ENCODE measurements around the gene GALNT4.
A peak's percentile ranks its signal among the peaks of the same experiment; 100 is the strongest.

GALNT4 gene

DNA sequence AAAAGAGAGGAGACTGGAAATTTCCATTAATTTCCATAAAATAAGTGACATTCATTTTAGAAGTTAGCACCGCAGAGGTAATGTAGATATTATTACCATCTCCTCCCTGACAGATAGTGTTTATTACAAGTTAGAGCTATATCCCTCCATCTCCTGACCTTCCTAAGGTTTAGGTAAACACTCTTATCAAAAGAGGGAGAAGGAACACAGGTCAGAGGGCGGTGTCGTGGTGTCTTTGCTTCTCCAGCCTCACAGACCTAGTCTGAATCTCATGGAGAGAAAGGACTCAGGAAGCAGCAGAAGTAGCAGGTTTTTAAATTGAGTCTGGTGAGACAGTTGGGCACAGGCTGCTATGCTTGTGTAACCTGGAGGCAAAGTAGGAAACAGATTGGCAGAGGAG is 12.8 kb upstream of the GALNT4 start:
- Histone ChIP-seq H3K9ac (ENCODE audit: low read depth in 1 of 2, low read length in 2 of 2) (no peak overlapping the region), H3K27ac (ENCODE audit: low read depth, low read length) (no peak overlapping the region), H3K4me1 (ENCODE audit: control insufficient read depth in 1 of 2, insufficient read depth in 2 of 2, low read length in 2 of 2) (peaks cover 2 to 10% of the 10 kb centered on the region in 2 donors), H3K9me3 (ENCODE audit: control insufficient read depth in 1 of 2, low read length in 2 of 2) (no peaks in the 10 kb centered on the region), H3K4me3 (ENCODE audit: low read depth in 1 of 2, low read length in 2 of 2) (no peak overlapping the region), H3K36me3 (ENCODE audit: control insufficient read depth in 1 of 2, insufficient read depth in 2 of 2, low read length in 2 of 2) (peaks cover 0 to 4% of the 10 kb centered on the region in 2 donors), H3K27me3 (ENCODE audit: control insufficient read depth in 1 of 2, insufficient read depth in 2 of 2, low read length in 2 of 2) (no peaks in the 10 kb centered on the region)

DNA sequence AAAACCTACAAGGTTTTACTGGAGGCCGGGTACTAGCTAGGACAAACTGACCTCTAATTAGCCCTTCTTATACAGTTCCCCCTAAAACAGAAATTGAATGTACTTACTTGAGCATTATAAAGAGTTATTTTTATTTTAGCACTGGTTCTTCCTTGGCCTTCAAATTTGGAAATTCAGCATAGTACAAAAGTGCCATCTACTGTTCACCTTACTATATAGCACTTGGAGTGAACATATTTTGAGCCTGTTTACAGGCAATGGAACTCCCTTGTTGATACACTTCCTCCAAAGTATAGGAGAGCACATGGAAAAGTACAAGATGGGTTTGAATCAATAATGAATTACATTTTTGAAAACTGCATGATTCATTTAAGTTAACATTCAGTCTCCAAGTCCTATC is 5.1 kb upstream of the GALNT4 start:
- H3K9ac ChIP-seq (ENCODE audit: low read depth in 1 of 2, low read length in 2 of 2): no peak overlapping the region
- H3K27ac ChIP-seq (ENCODE audit: low read depth, low read length): no peak overlapping the region
- peaks cover 11 to 17% of the 10 kb centered on the region in 2 donors for H3K4me1 ChIP-seq (ENCODE audit: control insufficient read depth in 1 of 2, insufficient read depth in 2 of 2, low read length in 2 of 2)
- no peaks in the 10 kb centered on the region for H3K27me3 ChIP-seq (ENCODE audit: control insufficient read depth in 1 of 2, insufficient read depth in 2 of 2, low read length in 2 of 2)
- H3K9me3 ChIP-seq (ENCODE audit: control insufficient read depth in 1 of 2, low read length in 2 of 2): no peaks in the 10 kb centered on the region
- peaks cover 0 to 4% of the 10 kb centered on the region in 2 donors for H3K36me3 ChIP-seq (ENCODE audit: control insufficient read depth in 1 of 2, insufficient read depth in 2 of 2, low read length in 2 of 2)
- no peak overlapping the region for H3K4me3 ChIP-seq (ENCODE audit: low read depth in 1 of 2, low read length in 2 of 2)

DNA sequence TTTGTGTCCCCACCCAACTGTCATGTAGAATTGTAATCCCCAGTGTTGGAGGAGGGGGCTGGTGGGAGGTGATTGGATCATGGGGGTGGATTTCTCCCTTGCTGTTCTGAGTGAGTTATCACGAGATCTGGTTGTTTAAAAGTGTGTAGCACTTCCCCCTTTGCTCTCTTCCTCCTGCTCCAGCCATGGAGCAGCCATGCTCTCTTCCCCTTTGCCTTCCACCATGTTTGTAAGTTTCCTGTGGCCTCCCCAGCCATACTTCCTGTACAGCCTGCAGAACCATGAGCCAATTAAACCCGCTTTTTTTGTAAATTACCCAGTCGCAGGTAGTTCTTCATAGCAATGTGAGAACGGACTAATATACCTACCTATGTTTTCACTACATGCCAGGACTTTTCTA is 3.8 kb upstream of the GALNT4 start:
- Histone ChIP-seq H3K27ac (ENCODE audit: low read depth, low read length) (no peak overlapping the region), H3K9me3 (ENCODE audit: control insufficient read depth in 1 of 2, low read length in 2 of 2) (no peaks in the 10 kb centered on the region), H3K4me1 (ENCODE audit: control insufficient read depth in 1 of 2, insufficient read depth in 2 of 2, low read length in 2 of 2) (peaks cover 16 to 25% of the 10 kb centered on the region in 2 donors), H3K36me3 (ENCODE audit: control insufficient read depth in 1 of 2, insufficient read depth in 2 of 2, low read length in 2 of 2) (no peaks in the 10 kb centered on the region), H3K4me3 (ENCODE audit: low read depth in 1 of 2, low read length in 2 of 2) (no peak overlapping the region), H3K27me3 (ENCODE audit: control insufficient read depth in 1 of 2, insufficient read depth in 2 of 2, low read length in 2 of 2) (no peaks in the 10 kb centered on the region), H3K9ac (ENCODE audit: low read depth in 1 of 2, low read length in 2 of 2) (no peak overlapping the region)

DNA sequence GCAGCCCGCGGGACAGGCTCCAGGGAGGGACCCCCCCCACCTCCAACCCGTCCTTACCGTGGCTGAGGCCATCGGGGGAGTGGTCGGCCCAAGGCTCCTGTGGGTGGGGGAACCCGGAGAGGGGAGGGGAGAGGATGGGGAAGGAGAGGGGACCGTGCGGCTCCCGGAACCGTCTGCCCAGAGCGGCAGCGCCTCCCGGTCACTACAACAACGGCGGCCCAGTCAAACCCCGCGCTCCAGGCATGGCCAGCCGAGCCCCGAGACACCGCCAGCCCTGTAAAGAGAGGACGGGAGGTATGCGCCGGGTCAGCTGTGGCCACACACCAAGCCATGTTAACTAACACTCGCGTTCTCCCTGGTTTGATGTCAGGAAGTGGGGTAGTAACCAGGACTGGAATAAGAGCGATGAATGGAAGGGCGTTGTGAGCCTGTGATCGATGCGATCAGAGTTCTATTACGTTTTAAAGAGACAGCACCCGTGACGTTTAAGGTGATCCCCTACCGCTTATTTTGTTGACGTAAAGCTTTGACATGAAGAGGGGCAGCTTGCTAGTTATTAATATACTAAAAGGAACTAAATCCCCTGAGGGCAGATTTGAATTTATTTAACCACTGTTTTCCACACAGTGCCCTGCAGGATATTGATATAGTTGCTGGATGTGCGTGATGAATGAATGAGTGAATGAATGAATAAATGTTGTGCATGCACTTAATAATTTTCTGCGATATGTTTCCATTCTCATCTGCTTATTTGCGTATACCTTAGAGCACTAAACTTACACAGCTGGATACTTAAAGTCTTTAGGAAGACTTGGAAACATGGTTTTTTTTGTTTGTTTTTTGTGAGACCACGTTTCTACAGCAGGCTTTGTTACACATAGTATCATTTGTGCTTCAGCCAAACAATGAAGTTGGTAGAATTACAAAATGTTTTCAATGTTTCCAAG is 1.5 kb upstream of the GALNT4 start, which contains the start of gene POC1B:
Gene POC1B (minus strand): TSS at position 224 of the 947 bp plus-strand sequence. CDS start 152 bp downstream, at position 72.
- Histone ChIP-seq H3K9me3 (ENCODE audit: control insufficient read depth in 1 of 2, low read length in 2 of 2) (no peaks in the 10 kb centered on the region), H3K9ac (ENCODE audit: low read depth in 1 of 2, low read length in 2 of 2) (peak within 1 kb of the TSS; percentile 82 to 92), H3K27me3 (ENCODE audit: control insufficient read depth in 1 of 2, insufficient read depth in 2 of 2, low read length in 2 of 2) (no peaks in the 10 kb centered on the region), H3K4me1 (ENCODE audit: control insufficient read depth in 1 of 2, insufficient read depth in 2 of 2, low read length in 2 of 2) (peaks cover 20 to 37% of the 10 kb centered on the region in 2 donors), H3K27ac (ENCODE audit: low read depth, low read length) (peak within 1 kb of the TSS; percentile 87), H3K4me3 (ENCODE audit: low read depth in 1 of 2, low read length in 2 of 2) (peak within 1 kb of the TSS; percentile 77 to 100), H3K36me3 (ENCODE audit: control insufficient read depth in 1 of 2, insufficient read depth in 2 of 2, low read length in 2 of 2) (no peaks in the 10 kb centered on the region)

DNA sequence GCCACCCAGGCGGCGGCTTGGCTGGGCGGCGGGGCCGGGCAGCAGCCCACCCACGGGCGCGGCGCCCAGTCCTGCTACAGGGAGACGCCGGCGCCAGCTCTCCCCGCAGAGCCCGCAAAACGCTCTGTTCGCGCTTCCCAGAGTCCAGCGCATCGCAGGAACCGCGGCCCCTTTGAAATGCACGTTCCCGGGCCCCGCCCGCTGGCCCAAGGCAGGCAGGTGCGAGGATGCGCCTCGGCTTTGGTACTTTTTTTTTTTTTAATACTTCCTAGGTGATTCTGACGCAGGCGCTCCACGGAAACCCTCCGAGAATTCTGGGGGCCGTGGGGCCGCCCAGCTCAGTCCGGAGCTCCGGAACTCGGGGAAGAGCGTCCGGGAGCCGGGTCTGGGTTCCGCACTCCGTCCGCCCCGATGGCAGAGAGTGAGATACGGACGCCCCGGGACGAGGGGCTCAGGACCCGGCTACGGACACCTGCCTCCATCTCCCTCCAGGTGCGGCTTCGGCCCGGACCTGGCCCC is 768 bp upstream of the GALNT4 start:
- peaks cover 22 to 37% of the 10 kb centered on the region in 2 donors for H3K4me1 ChIP-seq (ENCODE audit: control insufficient read depth in 1 of 2, insufficient read depth in 2 of 2, low read length in 2 of 2)
- no peaks in the 10 kb centered on the region for H3K9me3 ChIP-seq (ENCODE audit: control insufficient read depth in 1 of 2, low read length in 2 of 2)
- peak overlapping the region; percentile 77 to 100 for H3K4me3 ChIP-seq (ENCODE audit: low read depth in 1 of 2, low read length in 2 of 2)
- no peaks in the 10 kb centered on the region for H3K27me3 ChIP-seq (ENCODE audit: control insufficient read depth in 1 of 2, insufficient read depth in 2 of 2, low read length in 2 of 2)
- H3K27ac ChIP-seq (ENCODE audit: low read depth, low read length): peak overlapping the region; percentile 87
- H3K36me3 ChIP-seq (ENCODE audit: control insufficient read depth in 1 of 2, insufficient read depth in 2 of 2, low read length in 2 of 2): no peaks in the 10 kb centered on the region
- peak overlapping the region; percentile 82 to 92 for H3K9ac ChIP-seq (ENCODE audit: low read depth in 1 of 2, low read length in 2 of 2)

DNA sequence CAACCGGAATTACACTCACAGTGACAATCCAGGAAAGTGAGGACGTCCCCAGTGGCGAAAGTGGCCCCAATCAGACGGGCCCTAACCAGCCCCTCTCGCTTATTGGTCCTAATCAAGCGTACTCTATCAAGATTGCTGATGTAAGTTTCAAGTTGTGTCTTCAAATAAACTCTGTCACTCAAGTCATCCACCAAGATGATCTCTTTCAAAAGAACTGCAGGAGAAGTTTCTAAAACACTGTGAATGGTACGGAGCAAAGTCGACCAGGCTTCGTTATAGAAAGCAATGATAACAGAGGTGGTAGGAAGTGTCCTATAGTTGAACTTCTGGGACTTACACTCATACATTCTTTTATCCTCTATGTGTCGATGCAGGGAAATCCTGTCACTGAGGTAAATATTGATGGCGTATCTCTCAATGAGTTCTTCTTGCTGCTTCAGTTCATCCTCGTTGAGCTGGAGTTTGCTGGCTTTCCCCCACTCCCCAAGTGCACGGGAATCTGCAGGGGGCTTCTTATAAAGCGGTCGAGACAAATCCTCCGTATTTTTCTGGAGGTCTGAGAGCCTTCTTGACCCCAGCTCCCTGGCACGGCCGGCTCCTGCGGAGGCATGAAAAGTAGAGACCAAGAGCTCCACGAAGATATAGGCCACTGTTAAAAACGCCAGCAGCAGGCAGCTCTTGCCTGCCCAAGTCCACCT is 604 bp downstream of the GALNT4 start:
- Histone ChIP-seq H3K27me3 (ENCODE audit: control insufficient read depth in 1 of 2, insufficient read depth in 2 of 2, low read length in 2 of 2) (no peaks in the 10 kb centered on the region), H3K4me1 (ENCODE audit: control insufficient read depth in 1 of 2, insufficient read depth in 2 of 2, low read length in 2 of 2) (peaks cover 31 to 37% of the 10 kb centered on the region in 2 donors), H3K9ac (ENCODE audit: low read depth in 1 of 2, low read length in 2 of 2) (peak overlapping the region; percentile 82 to 92), H3K36me3 (ENCODE audit: control insufficient read depth in 1 of 2, insufficient read depth in 2 of 2, low read length in 2 of 2) (no peaks in the 10 kb centered on the region), H3K27ac (ENCODE audit: low read depth, low read length) (peak overlapping the region; percentile 87), H3K9me3 (ENCODE audit: control insufficient read depth in 1 of 2, low read length in 2 of 2) (no peaks in the 10 kb centered on the region), H3K4me3 (ENCODE audit: low read depth in 1 of 2, low read length in 2 of 2) (peak overlapping the region; percentile 77 to 100)

DNA sequence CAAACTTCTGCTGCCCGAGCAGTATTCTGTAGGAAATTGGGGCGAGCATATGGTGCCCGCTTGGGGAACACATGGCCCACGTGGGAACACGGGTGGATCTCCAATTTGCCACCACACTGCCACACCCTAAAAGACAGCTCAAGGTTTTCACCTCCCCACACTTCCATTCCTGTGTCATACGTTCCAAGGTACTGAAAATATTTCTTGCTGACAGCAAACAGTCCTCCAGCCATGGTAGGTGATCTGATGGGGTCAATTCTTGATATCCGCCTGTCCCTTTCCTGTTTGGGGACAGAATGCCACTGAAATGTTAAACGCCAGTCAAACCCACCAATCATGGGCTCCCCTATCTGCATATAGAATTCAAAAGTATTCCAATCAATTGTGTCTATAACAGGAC is 1.2 kb downstream of the GALNT4 start:
- Histone ChIP-seq H3K27me3 (ENCODE audit: control insufficient read depth in 1 of 2, insufficient read depth in 2 of 2, low read length in 2 of 2) (no peaks in the 10 kb centered on the region), H3K36me3 (ENCODE audit: control insufficient read depth in 1 of 2, insufficient read depth in 2 of 2, low read length in 2 of 2) (no peaks in the 10 kb centered on the region), H3K9me3 (ENCODE audit: control insufficient read depth in 1 of 2, low read length in 2 of 2) (no peaks in the 10 kb centered on the region), H3K4me1 (ENCODE audit: control insufficient read depth in 1 of 2, insufficient read depth in 2 of 2, low read length in 2 of 2) (peaks cover 34 to 37% of the 10 kb centered on the region in 2 donors), H3K27ac (ENCODE audit: low read depth, low read length) (no peak overlapping the region), H3K4me3 (ENCODE audit: low read depth in 1 of 2, low read length in 2 of 2) (peak overlapping the region; percentile 77 to 100), H3K9ac (ENCODE audit: low read depth in 1 of 2, low read length in 2 of 2) (peak overlapping the region; percentile 82 to 92)

DNA sequence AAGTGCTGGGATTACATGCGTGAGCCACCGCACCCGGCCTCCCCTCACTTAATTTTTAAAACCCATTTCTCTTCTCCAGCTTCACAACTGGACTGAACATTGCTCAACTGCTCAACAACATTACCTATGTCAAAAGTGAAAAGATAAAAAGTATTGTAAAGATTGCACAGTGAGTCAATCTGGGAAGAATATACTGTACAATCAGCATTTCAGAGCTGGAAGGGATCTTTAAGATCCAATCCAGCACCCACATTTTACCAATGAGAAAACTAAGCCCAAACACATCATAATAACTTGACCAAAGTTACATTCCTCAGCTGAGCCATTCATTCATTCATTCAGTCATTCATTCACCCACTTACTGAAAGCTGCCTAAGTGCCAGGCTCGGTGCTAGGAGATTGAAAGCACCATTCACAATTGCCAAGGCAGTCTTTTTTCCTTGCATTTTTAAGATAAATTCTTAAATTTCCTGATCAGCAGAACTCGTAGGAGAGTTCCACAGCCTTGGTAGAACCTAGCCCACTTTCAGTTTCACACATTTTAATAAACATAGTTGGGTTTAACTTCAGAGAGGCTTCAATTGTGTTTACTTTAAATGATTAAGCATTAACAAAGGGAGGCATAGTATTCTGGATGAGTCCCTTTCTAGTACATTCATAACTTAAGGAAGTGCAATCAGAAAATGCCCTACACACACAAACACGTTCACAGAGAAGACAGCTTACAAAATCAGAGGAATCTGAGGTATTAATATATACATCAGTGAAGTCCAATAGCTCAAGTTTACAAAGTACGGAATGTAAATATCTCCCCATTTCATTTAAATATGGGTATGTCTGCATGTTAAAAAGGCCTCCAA is 3.0 kb downstream of the GALNT4 start:
- H3K27ac ChIP-seq (ENCODE audit: low read depth, low read length): peak overlapping the region; percentile 4
- peaks cover 24 to 27% of the 10 kb centered on the region in 2 donors for H3K4me1 ChIP-seq (ENCODE audit: control insufficient read depth in 1 of 2, insufficient read depth in 2 of 2, low read length in 2 of 2)

DNA sequence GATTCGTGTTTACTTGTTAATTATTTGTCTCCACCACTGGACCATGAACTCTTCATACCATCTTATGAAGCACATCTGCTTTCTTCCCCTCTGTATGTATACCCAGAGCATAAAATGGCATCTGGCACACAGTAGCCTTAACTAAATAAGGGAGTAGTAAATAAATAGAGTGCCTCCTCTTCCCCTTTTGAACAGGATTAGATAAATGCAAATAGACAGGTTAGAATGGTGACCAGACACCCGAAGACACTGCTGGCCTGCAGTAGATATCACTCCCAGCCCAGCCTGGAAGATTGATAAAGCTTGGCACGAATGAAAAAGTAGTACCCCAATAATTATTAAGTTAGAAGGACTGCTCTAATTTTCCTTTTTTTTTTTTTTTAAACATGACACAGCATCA is 6.9 kb downstream of the GALNT4 start:
- Histone ChIP-seq H3K27ac (ENCODE audit: low read depth, low read length) (no peak overlapping the region), H3K27me3 (ENCODE audit: control insufficient read depth in 1 of 2, insufficient read depth in 2 of 2, low read length in 2 of 2) (no peaks in the 10 kb centered on the region), H3K4me1 (ENCODE audit: control insufficient read depth in 1 of 2, insufficient read depth in 2 of 2, low read length in 2 of 2) (peaks cover 7 to 16% of the 10 kb centered on the region in 2 donors), H3K36me3 (ENCODE audit: control insufficient read depth in 1 of 2, insufficient read depth in 2 of 2, low read length in 2 of 2) (no peaks in the 10 kb centered on the region), H3K4me3 (ENCODE audit: low read depth in 1 of 2, low read length in 2 of 2) (no peak overlapping the region), H3K9ac (ENCODE audit: low read depth in 1 of 2, low read length in 2 of 2) (no peak overlapping the region), H3K9me3 (ENCODE audit: control insufficient read depth in 1 of 2, low read length in 2 of 2) (no peaks in the 10 kb centered on the region)

More for the DNA sequence above, 3.0 kb downstream of the GALNT4 start:
- peak overlapping the region; percentile 77 to 100 for H3K4me3 ChIP-seq (ENCODE audit: low read depth in 1 of 2, low read length in 2 of 2)
- peak overlapping the region; percentile 35 to 82 for H3K9ac ChIP-seq (ENCODE audit: low read depth in 1 of 2, low read length in 2 of 2)
- no peaks in the 10 kb centered on the region for H3K36me3 ChIP-seq (ENCODE audit: control insufficient read depth in 1 of 2, insufficient read depth in 2 of 2, low read length in 2 of 2)
- no peaks in the 10 kb centered on the region for H3K27me3 ChIP-seq (ENCODE audit: control insufficient read depth in 1 of 2, insufficient read depth in 2 of 2, low read length in 2 of 2)
- H3K9me3 ChIP-seq (ENCODE audit: control insufficient read depth in 1 of 2, low read length in 2 of 2): no peaks in the 10 kb centered on the region
